Mesenteric fat pad (tissue), 1 donor: Measurements from ENCODE around the gene CD44. TPM values are rescaled to one million over a fixed set of nuclear protein-coding genes. Genes with fewer than 3 reads are reported as not detected.

Experiments
- total RNA-seq: library from RNA; stranded (reverse); fragmentation: NEBNext Ultra II Directional; extraction: Animal tissue kit (Norgen Biotek cat#: 25700); gene quantifications from one replicate; pipeline ENCODE4 v1.2.1, GENCODE V29; 2021
- donor health status: DM: yes; HTN: yes; CAD: no.

The CD44 gene
- total RNA-seq, 1 donor from 2014 or later: 280 TPM

Other genes with a start within 250 kb of the CD44 start
- gene APIP, start 222.8 kb upstream of the CD44 start, total RNA-seq: 56.4 TPM
- gene PDHX, start 222.6 kb upstream of the CD44 start, total RNA-seq: 57.9 TPM